ENCODE results near the gene FASTKD1. TPM values are rescaled to one million over a fixed set of nuclear protein-coding genes. Genes with fewer than 3 reads are reported as not detected.
"Not testable (repeated sequence)": the region's sequence is repeated elsewhere in the genome, so short reads cannot be mapped to it uniquely, and the experiment has no call there.

Gene FASTKD1
- total and polyA plus RNA-seq, 7 experiments from 2014 or later: 13.5 to 43.5 (median 16.9) TPM

GRCh38 chr2:169516488-169516995 is 57.1 kb downstream of the FASTKD1 start:
- H3K27me3 ChIP-seq (ENCODE audit: control insufficient read depth in 2 of 2, insufficient read depth in 2 of 2, low read length in 2 of 2); CTCF ChIA-PET; H3K36me3 Mint-ChIP-seq; H3K36me3 ChIP-seq (ENCODE audit: control insufficient read depth in 2 of 3, insufficient read depth in 3 of 3, low read length in 3 of 3); H3K27ac Mint-ChIP-seq; DNase-seq; H3K9me3 ChIP-seq (ENCODE audit: control insufficient read depth in 2 of 3, low read length in 3 of 3); H3K9me3 Mint-ChIP-seq; H3K4me1 Mint-ChIP-seq; H3K4me1 ChIP-seq (ENCODE audit: control insufficient read depth in 2 of 2, insufficient read depth in 2 of 2, low read length in 2 of 2); H3K27ac ChIP-seq (ENCODE audit: low read depth, low read length); H3K4me3 ChIP-seq (ENCODE audit: low read length); POLR2A ChIA-PET; ATAC-seq; intact Hi-C loops (cut with micrococcal nuclease); H3K27me3 Mint-ChIP-seq; H3K4me3 Mint-ChIP-seq: not testable (repeated sequence)

GRCh38 chr2:169514758-169515157 is 58.9 kb downstream of the FASTKD1 start:
- POLR2A ChIA-PET; DNase-seq; ATAC-seq; H3K9me3 ChIP-seq (ENCODE audit: control insufficient read depth in 2 of 3, low read length in 3 of 3); H3K27ac ChIP-seq (ENCODE audit: low read depth, low read length); H3K36me3 ChIP-seq (ENCODE audit: control insufficient read depth in 2 of 3, insufficient read depth in 3 of 3, low read length in 3 of 3); intact Hi-C loops (cut with micrococcal nuclease); H3K27me3 Mint-ChIP-seq; H3K4me1 Mint-ChIP-seq; H3K4me1 ChIP-seq (ENCODE audit: control insufficient read depth in 2 of 2, insufficient read depth in 2 of 2, low read length in 2 of 2); H3K4me3 Mint-ChIP-seq; H3K27me3 ChIP-seq (ENCODE audit: control insufficient read depth in 2 of 2, insufficient read depth in 2 of 2, low read length in 2 of 2); H3K4me3 ChIP-seq (ENCODE audit: low read length); H3K36me3 Mint-ChIP-seq; H3K27ac Mint-ChIP-seq; H3K9me3 Mint-ChIP-seq; CTCF ChIA-PET: not testable (repeated sequence)

- H3K27me3 Mint-ChIP-seq: peaks cover 0 to 4% (median 0%) of the 10 kb centered on the region in 5 donors
- intact Hi-C loops (cut with micrococcal nuclease): no loop called here
These were observed 59.7 kb downstream of the FASTKD1 start for GRCh38 chr2:169513926-169514325.

GRCh38 chr2:169513094-169513493 is 60.6 kb downstream of the FASTKD1 start:
- H3K36me3 ChIP-seq (ENCODE audit: control insufficient read depth in 2 of 3, insufficient read depth in 3 of 3, low read length in 3 of 3): no peaks in the 10 kb centered on the region
- Mint-ChIP-seq H3K9me3 (no peaks in the 10 kb centered on the region), H3K36me3 (peaks cover 0 to 5% (median 0%) of the 10 kb centered on the region in 5 donors), H3K27ac (no peak overlapping the region), H3K4me1 (no peaks in the 10 kb centered on the region), H3K27me3 (peaks cover 0 to 4% (median 0%) of the 10 kb centered on the region in 5 donors), H3K4me3 (no peak overlapping the region)
- DNase-seq (no peak), ATAC-seq (no peak)
- H3K4me1 ChIP-seq (ENCODE audit: control insufficient read depth in 2 of 2, insufficient read depth in 2 of 2, low read length in 2 of 2): no peaks in the 10 kb centered on the region
- H3K27me3 ChIP-seq (ENCODE audit: control insufficient read depth in 2 of 2, insufficient read depth in 2 of 2, low read length in 2 of 2): no peaks in the 10 kb centered on the region
- POLR2A ChIA-PET: no interaction called here
- H3K27ac ChIP-seq (ENCODE audit: low read depth, low read length): no peak overlapping the region
- CTCF ChIA-PET: no interaction called here
- intact Hi-C loops (cut with micrococcal nuclease): no loop called here
- no peak overlapping the region for H3K4me3 ChIP-seq (ENCODE audit: low read length)
- H3K9me3 ChIP-seq (ENCODE audit: control insufficient read depth in 2 of 3, low read length in 3 of 3): no peaks in the 10 kb centered on the region

More at GRCh38 chr2:169513926-169514325, 59.7 kb downstream of the FASTKD1 start:
- Mint-ChIP-seq H3K36me3 (peaks cover 0 to 5% (median 0%) of the 10 kb centered on the region in 5 donors), H3K27ac (no peak overlapping the region), H3K4me3 (no peak overlapping the region), H3K4me1 (no peaks in the 10 kb centered on the region), H3K9me3 (no peaks in the 10 kb centered on the region)
- ChIA-PET POLR2A (no interaction called here), CTCF (no interaction called here)
- no peaks in the 10 kb centered on the region for H3K4me1 ChIP-seq (ENCODE audit: control insufficient read depth in 2 of 2, insufficient read depth in 2 of 2, low read length in 2 of 2)
- H3K4me3 ChIP-seq (ENCODE audit: low read length): no peak overlapping the region
- no peak for ATAC-seq
- no peaks in the 10 kb centered on the region for H3K9me3 ChIP-seq (ENCODE audit: control insufficient read depth in 2 of 3, low read length in 3 of 3)
- H3K36me3 ChIP-seq (ENCODE audit: control insufficient read depth in 2 of 3, insufficient read depth in 3 of 3, low read length in 3 of 3): no peaks in the 10 kb centered on the region
- DNase-seq: no peak
- H3K27ac ChIP-seq (ENCODE audit: low read depth, low read length): no peak overlapping the region
- no peaks in the 10 kb centered on the region for H3K27me3 ChIP-seq (ENCODE audit: control insufficient read depth in 2 of 2, insufficient read depth in 2 of 2, low read length in 2 of 2)

GRCh38 chr2:169512525-169512924 is 61.1 kb downstream of the FASTKD1 start:
- DNase-seq: no peak
- Histone ChIP-seq H3K27ac (ENCODE audit: low read depth, low read length) (no peak overlapping the region), H3K27me3 (ENCODE audit: control insufficient read depth in 2 of 2, insufficient read depth in 2 of 2, low read length in 2 of 2) (no peaks in the 10 kb centered on the region), H3K9me3 (ENCODE audit: control insufficient read depth in 2 of 3, low read length in 3 of 3) (no peaks in the 10 kb centered on the region), H3K4me3 (ENCODE audit: low read length) (no peak overlapping the region), H3K36me3 (ENCODE audit: control insufficient read depth in 2 of 3, insufficient read depth in 3 of 3, low read length in 3 of 3) (no peaks in the 10 kb centered on the region), H3K4me1 (ENCODE audit: control insufficient read depth in 2 of 2, insufficient read depth in 2 of 2, low read length in 2 of 2) (no peaks in the 10 kb centered on the region)
- peaks cover 0 to 5% (median 0%) of the 10 kb centered on the region in 5 donors for H3K36me3 Mint-ChIP-seq
- POLR2A ChIA-PET: no interaction called here
- H3K27ac Mint-ChIP-seq: no peak overlapping the region
- no peaks in the 10 kb centered on the region for H3K4me1 Mint-ChIP-seq
- H3K4me3 Mint-ChIP-seq: no peak overlapping the region
- H3K9me3 Mint-ChIP-seq: no peaks in the 10 kb centered on the region
- no peak for ATAC-seq
- CTCF ChIA-PET: no interaction called here
- H3K27me3 Mint-ChIP-seq: peaks cover 0 to 4% (median 0%) of the 10 kb centered on the region in 5 donors
- intact Hi-C loops (cut with micrococcal nuclease): no loop called here

- Mint-ChIP-seq H3K27me3 (peaks cover 0 to 4% (median 0%) of the 10 kb centered on the region in 5 donors), H3K36me3 (peaks cover 0 to 10% (median 0%) of the 10 kb centered on the region in 5 donors), H3K27ac (no peak overlapping the region), H3K9me3 (no peaks in the 10 kb centered on the region), H3K4me3 (no peak overlapping the region), H3K4me1 (no peaks in the 10 kb centered on the region)
- CTCF ChIA-PET: no interaction called here
- no peaks in the 10 kb centered on the region for H3K36me3 ChIP-seq (ENCODE audit: control insufficient read depth in 2 of 3, insufficient read depth in 3 of 3, low read length in 3 of 3)
- H3K4me1 ChIP-seq (ENCODE audit: control insufficient read depth in 2 of 2, insufficient read depth in 2 of 2, low read length in 2 of 2): no peaks in the 10 kb centered on the region
- no peaks in the 10 kb centered on the region for H3K9me3 ChIP-seq (ENCODE audit: control insufficient read depth in 2 of 3, low read length in 3 of 3)
- intact Hi-C loops (cut with micrococcal nuclease): no loop called here
- ATAC-seq (no peak), DNase-seq (no peak)
- no peaks in the 10 kb centered on the region for H3K27me3 ChIP-seq (ENCODE audit: control insufficient read depth in 2 of 2, insufficient read depth in 2 of 2, low read length in 2 of 2)
- POLR2A ChIA-PET: no interaction called here
- no peak overlapping the region for H3K4me3 ChIP-seq (ENCODE audit: low read length)
- no peak overlapping the region for H3K27ac ChIP-seq (ENCODE audit: low read depth, low read length)
These were observed 61.8 kb downstream of the FASTKD1 start for GRCh38 chr2:169511818-169512217.

GRCh38 chr2:169510496-169510895 is 63.2 kb downstream of the FASTKD1 start:
- Mint-ChIP-seq H3K27ac (no peak overlapping the region), H3K4me3 (no peak overlapping the region), H3K4me1 (no peaks in the 10 kb centered on the region), H3K27me3 (peaks cover 0 to 4% (median 0%) of the 10 kb centered on the region in 5 donors), H3K9me3 (no peaks in the 10 kb centered on the region), H3K36me3 (peaks cover 0 to 10% (median 0%) of the 10 kb centered on the region in 5 donors)
- DNase-seq: no peak
- H3K27me3 ChIP-seq (ENCODE audit: control insufficient read depth in 2 of 2, insufficient read depth in 2 of 2, low read length in 2 of 2): no peaks in the 10 kb centered on the region
- intact Hi-C loops (cut with micrococcal nuclease): no loop called here
- no peaks in the 10 kb centered on the region for H3K36me3 ChIP-seq (ENCODE audit: control insufficient read depth in 2 of 3, insufficient read depth in 3 of 3, low read length in 3 of 3)
- no peak overlapping the region for H3K27ac ChIP-seq (ENCODE audit: low read depth, low read length)
- POLR2A ChIA-PET: no interaction called here
- H3K4me3 ChIP-seq (ENCODE audit: low read length): no peak overlapping the region
- CTCF ChIA-PET: no interaction called here
- no peaks in the 10 kb centered on the region for H3K9me3 ChIP-seq (ENCODE audit: control insufficient read depth in 2 of 3, low read length in 3 of 3)
- H3K4me1 ChIP-seq (ENCODE audit: control insufficient read depth in 2 of 2, insufficient read depth in 2 of 2, low read length in 2 of 2): no peaks in the 10 kb centered on the region
- no peak for ATAC-seq

Measured in naive thymus-derived CD4-positive, alpha-beta T cell (primary cell).